Cardiac septum (tissue), 1 donor: ENCODE data around the gene MRC1. TPM values are rescaled to one million over a fixed set of nuclear protein-coding genes. Genes with fewer than 3 reads are reported as not detected.

Experiments
- DNase-seq: peaks from one replicate; pipeline ENCODE4 v3.0.0-alpha.2; 2020; ENCODE audit warnings: low spot score
- intact Hi-C: fragments of 100-400 bp; cut with DNase I; formaldehyde crosslinking; loops from one replicate; pipeline ENCODE4 v1.14.0; 2022
- total RNA-seq: library from RNA; stranded (reverse); fragmentation: NEBNext Ultra II Directional; extraction: Animal tissue kit (Norgen Biotek cat#: 25700); gene quantifications from one replicate; pipeline ENCODE4 v1.2.1, GENCODE V29; 2021
- donor health status: DM: no; HTN: no; CAD: no.

MRC1 gene
- total RNA-seq, 1 donor from 2014 or later = 6.3 TPM

DNA sequence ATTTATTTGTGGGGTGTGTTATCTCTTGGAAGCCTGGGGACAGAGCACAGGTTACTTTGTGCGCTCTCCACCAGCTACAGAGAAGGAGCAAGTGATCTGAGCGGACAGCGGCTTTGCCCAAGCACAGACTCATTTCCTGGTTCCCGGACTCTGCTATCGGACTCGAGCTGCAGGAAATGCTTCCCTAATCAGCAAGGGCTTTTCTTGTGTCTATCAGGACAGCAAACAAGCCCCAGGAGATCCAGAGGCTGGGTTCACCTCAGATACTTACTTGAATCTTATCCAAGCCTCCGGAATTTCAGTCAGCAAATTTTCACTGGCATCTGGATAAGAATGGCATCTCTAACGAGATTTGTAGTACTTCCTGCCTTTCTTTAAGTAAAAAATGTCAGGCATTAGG lies 27.8 kb downstream of the MRC1 start:
- intact Hi-C loops = no loop called here
- DNase-seq = no peak

DNA sequence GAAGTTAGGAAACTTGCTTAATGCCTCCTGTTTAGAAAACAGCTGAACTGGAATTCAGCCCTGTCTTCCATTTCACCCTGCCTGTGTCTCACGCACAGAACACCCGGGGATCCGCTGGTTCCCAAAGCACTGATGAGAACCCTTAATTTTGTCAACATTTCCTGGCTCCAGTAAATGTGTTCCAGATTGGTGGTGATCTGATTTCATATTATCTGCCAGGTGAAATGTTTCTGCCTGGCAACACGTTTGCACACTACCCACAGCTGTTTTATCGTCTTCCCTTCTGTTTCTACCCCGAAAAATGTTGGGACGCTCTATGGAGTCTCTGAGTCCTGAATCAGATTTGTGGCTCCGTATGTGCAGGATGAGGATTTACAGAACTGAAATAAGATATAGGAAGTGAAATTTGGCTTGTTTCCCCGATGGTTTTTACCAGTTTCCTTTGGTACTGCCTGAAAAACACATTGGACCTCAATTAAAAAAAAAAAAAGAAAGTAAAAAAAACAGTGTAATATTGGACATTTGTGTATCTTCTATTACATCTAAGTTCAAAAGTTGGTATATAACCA lies 29.0 kb downstream of the MRC1 start:
- intact Hi-C loops = no loop called here
- DNase-seq = no peak

DNA sequence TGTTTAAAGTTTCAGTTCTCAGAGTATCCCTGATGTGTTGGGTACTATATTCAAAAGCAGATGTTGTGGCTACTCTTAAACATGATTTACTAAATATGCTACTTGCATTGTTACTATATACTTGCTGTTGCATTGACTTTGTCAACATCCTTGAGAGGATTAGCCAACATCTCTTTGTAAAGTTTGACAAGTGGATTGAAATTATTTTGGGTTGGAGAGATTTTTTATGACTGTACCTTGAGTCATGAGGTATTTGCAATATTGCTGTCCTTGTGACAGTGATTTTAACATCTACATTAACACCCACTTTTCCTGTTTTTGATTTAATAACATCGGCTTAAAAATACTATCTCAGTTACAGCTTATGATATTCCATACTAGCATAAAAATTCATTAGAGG lies 31.9 kb downstream of the MRC1 start:
- intact Hi-C loops = no loop called here

GRCh38 chr10:17842641-17843040 lies 33.5 kb downstream of the MRC1 start:
- intact Hi-C loops = no loop called here
- no peak for DNase-seq

More for the DNA sequence above, 31.9 kb downstream of the MRC1 start:
- no peak for DNase-seq

- intact Hi-C loops = loop anchor here (5.0 kb wide), 3 partner anchors 370 to 465 kb away; no protein-coding TSS in a partner anchor
Observed at GRCh38 chr10:17847585-17848296, 38.6 kb downstream of the MRC1 start.

GRCh38 chr10:17848646-17849045 lies 39.5 kb downstream of the MRC1 start:
- no peak for DNase-seq
- intact Hi-C loops = loop anchor here (5.0 kb wide), 3 partner anchors 369 to 464 kb away; no protein-coding TSS in a partner anchor

More at GRCh38 chr10:17847585-17848296, 38.6 kb downstream of the MRC1 start:
- no peak for DNase-seq

- intact Hi-C loops = no loop called here
- DNase-seq = no peak
Observed at GRCh38 chr10:17850501-17850900, 41.4 kb downstream of the MRC1 start.

- no peak for DNase-seq
Observed at GRCh38 chr10:17851611-17852010, 42.5 kb downstream of the MRC1 start.

GRCh38 chr10:17854044-17854652 lies 45.0 kb downstream of the MRC1 start:
- DNase-seq = no peak
- intact Hi-C loops = no loop called here

More at GRCh38 chr10:17851611-17852010, 42.5 kb downstream of the MRC1 start:
- intact Hi-C loops = no loop called here

DNA sequence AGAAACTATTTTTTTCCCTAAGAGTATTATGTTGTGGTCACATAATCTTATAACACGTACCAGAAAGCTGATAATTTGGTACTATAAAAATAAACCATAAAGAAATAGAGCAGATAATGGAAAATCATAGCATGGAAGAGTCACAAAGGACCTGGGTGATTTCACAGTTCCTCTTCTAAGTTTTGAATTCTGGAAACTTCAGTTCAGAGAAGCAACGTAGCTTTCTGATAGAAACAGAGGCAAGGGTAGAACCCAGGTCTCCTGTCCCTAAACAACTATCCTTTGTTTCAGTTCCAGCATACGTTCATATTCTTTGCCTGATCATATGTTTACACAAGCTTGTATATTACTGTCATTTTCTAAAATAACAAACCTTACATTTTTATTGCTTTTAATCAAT lies 47.9 kb downstream of the MRC1 start:
- intact Hi-C loops = no loop called here
- DNase-seq = no peak

DNA sequence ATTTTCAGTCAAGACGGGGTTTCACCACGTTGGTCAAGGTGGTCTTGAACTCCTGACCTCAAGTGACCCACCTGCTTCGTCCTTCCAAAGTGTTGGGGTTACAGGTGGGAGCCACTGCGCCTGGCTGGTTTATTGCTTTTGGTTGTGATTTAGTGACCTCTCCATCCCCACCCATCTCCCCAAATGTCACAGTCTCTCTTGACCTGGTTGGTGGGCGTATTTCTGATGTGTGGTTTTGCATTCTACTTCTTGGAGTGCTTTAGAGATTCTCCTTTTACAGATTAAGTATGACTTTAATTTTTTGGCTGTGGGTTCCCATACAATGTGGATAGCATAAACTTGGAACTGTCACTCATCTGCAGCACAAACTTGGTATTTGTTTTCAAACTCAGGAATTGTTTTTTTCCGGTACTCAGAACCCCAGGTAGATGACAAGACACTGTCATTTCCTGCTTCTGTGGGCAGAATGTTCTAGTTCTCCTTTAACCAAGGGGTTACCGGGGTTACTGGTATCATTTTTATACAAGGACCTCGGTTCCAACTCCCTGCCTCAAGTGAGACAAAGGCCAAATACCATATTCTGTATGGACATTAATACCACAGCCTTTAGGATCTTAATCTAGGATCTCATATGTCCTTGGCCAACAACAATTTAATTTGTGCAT lies 50.5 kb downstream of the MRC1 start:
- no peak for DNase-seq
- intact Hi-C loops = no loop called here

- intact Hi-C loops = no loop called here
- DNase-seq = no peak
Observed at GRCh38 chr10:17861760-17862159, 52.6 kb downstream of the MRC1 start.

GRCh38 chr10:17865351-17865750 lies 56.2 kb downstream of the MRC1 start:
- intact Hi-C loops = no loop called here
- DNase-seq = no peak

GRCh38 chr10:17866346-17866745 lies 57.2 kb downstream of the MRC1 start:
- intact Hi-C loops = no loop called here
- no peak for DNase-seq

DNA sequence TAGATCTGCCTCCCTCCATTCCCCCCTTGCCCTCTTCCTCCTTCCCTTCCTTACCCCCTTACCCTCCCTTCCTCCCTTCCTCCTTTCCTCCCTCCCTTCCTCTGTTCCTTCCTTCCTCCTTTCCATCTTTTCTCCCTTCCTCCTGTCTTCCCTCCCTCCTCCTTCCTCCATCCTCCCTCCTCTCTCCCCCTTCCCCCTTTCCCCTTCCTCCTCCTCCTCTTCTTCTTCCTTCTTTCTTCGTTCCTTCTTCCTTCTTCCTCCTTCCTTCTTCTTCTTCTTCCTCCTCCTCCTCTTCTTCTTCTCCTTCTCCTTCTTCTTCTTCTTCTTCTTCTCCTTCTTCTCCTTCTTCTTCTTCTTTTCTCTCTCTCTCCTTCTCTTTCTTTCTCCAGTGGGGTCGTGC lies 57.9 kb downstream of the MRC1 start:
- no peak for DNase-seq
- intact Hi-C loops = no loop called here

DNA sequence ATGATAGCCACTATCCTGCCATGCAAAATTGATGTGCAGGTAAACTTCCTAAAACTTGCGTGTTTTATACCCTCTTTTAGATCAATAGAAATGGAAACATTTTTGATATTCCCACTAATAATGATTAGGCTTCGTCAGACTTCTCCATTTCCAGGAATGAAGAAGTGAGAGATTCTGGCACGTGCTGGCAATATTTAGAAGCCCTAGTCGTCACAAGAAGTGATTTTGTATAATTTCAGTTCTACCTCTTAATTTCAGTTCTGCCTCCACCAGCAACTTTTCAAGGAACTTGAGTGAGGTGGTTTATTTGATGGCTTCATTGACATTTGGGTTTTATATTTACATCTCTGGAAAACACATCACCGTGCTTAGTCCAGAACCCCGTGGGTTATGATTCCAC lies 61.9 kb downstream of the MRC1 start:
- no peak for DNase-seq
- intact Hi-C loops = no loop called here

DNA sequence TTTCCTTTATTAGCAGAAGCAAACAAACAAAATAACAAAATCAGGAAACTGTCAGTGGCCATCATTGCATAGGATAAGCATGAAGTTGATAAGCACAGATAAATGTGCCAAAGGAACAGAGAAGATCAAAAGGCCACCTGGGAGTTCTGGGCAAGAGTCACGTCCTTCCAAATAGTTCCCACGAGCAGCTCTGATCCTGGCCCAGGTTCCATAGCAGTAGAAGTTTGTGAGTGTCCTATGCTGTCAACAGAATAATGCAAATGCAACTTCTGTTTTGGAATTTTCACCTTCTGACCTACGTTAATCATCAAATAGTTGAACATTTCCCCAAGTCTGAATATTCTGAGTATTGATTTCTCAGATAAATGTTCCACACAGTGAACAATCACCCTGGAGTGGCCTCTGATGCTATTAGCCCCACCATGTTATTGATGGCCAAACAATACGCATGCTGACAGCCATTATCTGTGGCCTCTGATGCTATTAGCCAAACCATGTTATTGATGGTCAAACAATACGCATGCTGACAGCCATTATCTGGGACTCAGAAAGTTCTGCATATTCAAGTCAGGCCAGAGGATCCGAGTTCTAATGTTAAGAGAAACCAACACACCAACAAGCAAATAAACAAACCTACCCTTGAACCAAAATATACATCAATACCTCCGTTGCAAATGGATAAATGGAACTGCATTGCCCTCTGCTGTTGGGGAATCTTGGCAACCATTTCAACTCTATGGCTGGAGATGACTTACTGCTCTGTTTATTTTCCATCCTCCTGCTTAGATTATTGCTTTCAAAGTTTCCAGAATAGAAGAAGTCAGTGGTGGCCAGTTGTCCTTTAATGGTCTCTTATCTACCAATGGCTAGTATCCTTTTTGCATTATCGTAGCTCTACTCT lies 63.3 kb downstream of the MRC1 start:
- intact Hi-C loops = no loop called here
- DNase-seq = no peak

GRCh38 chr10:17873946-17874345 lies 64.8 kb downstream of the MRC1 start:
- intact Hi-C loops = no loop called here
- DNase-seq = no peak

GRCh38 chr10:17877121-17877520 lies 68.0 kb downstream of the MRC1 start:
- intact Hi-C loops = no loop called here

More at GRCh38 chr10:17877121-17877520, 68.0 kb downstream of the MRC1 start:
- no peak for DNase-seq
